Endothelial cell of umbilical vein (primary cell): ENCODE measurements around the gene RBM47.
"Not testable (repeated sequence)": the region's sequence is repeated elsewhere in the genome, so short reads cannot be mapped to it uniquely, and the experiment has no call there.

Experiments used
- EZH2 ChIP-seq: IDR thresholded peaks from 2 replicates; pipeline ENCODE4 v1.6.1; 2012; ENCODE audit warnings: borderline replicate concordance, low read depth, mild to moderate bottlenecking, moderate library complexity, low read length, inconsistent platforms; ENCODE audit not compliant: severe bottlenecking
- FOS ChIP-seq: IDR thresholded peaks from 2 replicates; pipeline ENCODE4 v1.6.1; 2011; ENCODE audit warnings: mild to moderate bottlenecking, low read length, moderate library complexity, borderline replicate concordance; ENCODE audit not compliant: insufficient read depth
- JUN ChIP-seq: IDR thresholded peaks from 2 replicates; pipeline ENCODE4 v1.6.1; 2011; ENCODE audit warnings: borderline replicate concordance, low read depth; ENCODE audit not compliant: insufficient read length, insufficient read depth
- MAX ChIP-seq: IDR thresholded peaks from 2 replicates; pipeline ENCODE4 v1.6.1; 2011; ENCODE audit not compliant: insufficient read depth, insufficient read length
- MYC ChIP-seq: IDR thresholded peaks from one replicate; pipeline ENCODE4 v1.6.1; 2011; ENCODE audit warnings: mild to moderate bottlenecking, low read depth, low read length
- POLR2A ChIP-seq: IDR thresholded peaks from 2 replicates; pipeline ENCODE4 v1.6.1; 2012; ENCODE audit warnings: low read depth, mild to moderate bottlenecking, control low read depth, low read length
- POLR2AphosphoS5 ChIP-seq: IDR thresholded peaks from 2 replicates; pipeline ENCODE4 v1.6.1; 2012; ENCODE audit warnings: low read depth, mild to moderate bottlenecking, control low read depth, low read length, moderate library complexity; ENCODE audit not compliant: insufficient read depth
- TF ChIP-seq, protein P1 (sequence below), 2 donors: IDR thresholded peaks; 1 replicate in 1 of 2; 2 replicates in 1 of 2; pipeline ENCODE4 v1.5.1; 2011; ENCODE audit warnings: low read length in 2 of 2, mild to moderate bottlenecking in 2 of 2, moderate library complexity in 2 of 2, control low read depth in 1 of 2, inconsistent platforms in 1 of 2, low read depth in 1 of 2; ENCODE audit not compliant: insufficient read depth in 1 of 2; ENCODE audit errors: extremely low read depth in 1 of 2

- not testable (repeated sequence) for TF ChIP-seq MYC, POLR2A, POLR2AphosphoS5, MAX, FOS, EZH2, JUN
- TF ChIP-seq, protein P1, sequence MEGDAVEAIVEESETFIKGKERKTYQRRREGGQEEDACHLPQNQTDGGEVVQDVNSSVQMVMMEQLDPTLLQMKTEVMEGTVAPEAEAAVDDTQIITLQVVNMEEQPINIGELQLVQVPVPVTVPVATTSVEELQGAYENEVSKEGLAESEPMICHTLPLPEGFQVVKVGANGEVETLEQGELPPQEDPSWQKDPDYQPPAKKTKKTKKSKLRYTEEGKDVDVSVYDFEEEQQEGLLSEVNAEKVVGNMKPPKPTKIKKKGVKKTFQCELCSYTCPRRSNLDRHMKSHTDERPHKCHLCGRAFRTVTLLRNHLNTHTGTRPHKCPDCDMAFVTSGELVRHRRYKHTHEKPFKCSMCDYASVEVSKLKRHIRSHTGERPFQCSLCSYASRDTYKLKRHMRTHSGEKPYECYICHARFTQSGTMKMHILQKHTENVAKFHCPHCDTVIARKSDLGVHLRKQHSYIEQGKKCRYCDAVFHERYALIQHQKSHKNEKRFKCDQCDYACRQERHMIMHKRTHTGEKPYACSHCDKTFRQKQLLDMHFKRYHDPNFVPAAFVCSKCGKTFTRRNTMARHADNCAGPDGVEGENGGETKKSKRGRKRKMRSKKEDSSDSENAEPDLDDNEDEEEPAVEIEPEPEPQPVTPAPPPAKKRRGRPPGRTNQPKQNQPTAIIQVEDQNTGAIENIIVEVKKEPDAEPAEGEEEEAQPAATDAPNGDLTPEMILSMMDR (IDR thresholded peaks at IDR 0.05; ENCODE audit: extremely low read depth in 1 of 2, insufficient read depth in 1 of 2, low read depth in 1 of 2, low read length in 2 of 2), result not testable (repeated sequence)
These were observed 112.6 kb downstream of the RBM47 start for GRCh38 chr4:40517081-40517480.
